Stimulated activated CD8-positive, alpha-beta memory T cell treated with anti-CD3 and anti-CD28 coated beads, Interleukin-12 subunit alpha, Interleukin-12 subunit beta, amount 100 ng/mL, for 1 hour (primary cell): ENCODE measurements around the gene RHO.
"Not testable (repeated sequence)": the region's sequence is repeated elsewhere in the genome, so short reads cannot be mapped to it uniquely, and the experiment has no call there.

ENCODE experiments used
- DNase-seq: peaks from one replicate; pipeline ENCODE4 v3.0.0-alpha.2; 2020; ENCODE audit warnings: low read depth

Gene RHO

DNA sequence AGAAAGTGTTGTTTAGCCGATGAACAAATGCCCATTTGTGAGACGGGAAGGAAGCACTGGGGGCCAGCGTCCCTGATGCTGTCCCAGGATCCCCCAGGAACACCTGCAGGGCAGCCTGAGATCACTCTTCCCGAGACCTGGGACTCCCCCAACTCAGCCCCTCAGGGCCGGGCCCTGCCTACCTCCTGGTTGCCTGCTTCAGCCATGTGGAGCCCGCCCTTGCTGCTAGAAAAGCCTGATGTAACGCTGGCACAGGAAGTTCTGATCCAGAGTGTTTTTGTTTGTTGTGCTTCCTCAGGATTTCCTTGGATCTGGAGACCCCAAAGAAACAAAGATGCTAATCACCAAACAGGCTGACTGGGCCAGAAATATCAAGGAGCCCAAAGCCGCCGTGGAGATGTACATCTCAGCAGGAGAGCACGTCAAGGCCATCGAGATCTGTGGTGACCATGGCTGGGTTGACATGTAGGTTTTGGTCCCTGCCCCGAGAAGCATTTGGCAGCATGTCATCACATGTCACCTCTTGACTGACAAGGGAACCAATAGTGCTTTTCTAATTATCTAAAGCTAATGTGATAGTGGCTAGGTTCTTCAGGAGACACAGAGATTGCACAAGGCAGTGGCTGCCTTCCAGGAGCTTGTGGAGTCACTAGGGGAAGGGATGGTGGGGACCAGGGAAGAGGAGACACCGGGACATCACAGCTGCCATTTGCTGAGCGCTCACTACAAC is 28.7 kb upstream of the RHO start:
- not testable (repeated sequence) for DNase-seq

DNA sequence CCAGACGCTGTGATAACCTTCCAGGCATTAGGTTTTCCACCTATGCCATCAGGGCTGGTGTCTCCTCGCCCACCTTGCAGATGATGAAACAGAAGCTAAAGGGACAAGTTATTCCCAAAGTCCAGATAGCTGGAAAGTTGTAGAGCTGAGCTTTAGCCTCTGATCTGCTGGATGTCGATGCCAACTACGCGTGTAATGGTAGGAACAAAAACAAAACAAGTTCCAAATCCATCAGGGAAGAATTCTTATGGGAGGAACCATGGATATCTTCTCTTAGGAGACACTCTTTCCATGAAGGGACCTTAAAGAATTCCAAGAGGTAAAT is 28.1 kb upstream of the RHO start:
- DNase-seq, result no peak

DNA sequence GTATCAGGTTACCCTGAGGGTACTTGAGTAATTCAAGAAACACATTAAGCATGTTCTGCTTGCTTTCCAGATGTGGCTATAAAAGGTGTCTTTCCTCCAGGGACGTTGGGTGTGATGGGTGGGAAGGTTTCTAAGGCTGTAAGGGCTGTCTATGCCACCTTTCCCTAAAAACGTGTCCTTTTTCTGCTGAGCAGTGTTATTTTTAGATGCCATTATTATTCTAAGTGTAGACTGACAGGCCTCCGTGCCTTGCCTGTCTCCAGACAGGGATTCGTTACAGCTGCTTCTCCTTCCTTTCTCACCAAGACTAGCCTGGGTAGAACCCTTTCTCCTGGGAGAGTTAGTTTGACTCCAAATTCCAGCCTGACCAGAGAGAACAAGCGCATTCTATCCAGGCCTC is 26.8 kb upstream of the RHO start:
- DNase-seq, result no peak

DNA sequence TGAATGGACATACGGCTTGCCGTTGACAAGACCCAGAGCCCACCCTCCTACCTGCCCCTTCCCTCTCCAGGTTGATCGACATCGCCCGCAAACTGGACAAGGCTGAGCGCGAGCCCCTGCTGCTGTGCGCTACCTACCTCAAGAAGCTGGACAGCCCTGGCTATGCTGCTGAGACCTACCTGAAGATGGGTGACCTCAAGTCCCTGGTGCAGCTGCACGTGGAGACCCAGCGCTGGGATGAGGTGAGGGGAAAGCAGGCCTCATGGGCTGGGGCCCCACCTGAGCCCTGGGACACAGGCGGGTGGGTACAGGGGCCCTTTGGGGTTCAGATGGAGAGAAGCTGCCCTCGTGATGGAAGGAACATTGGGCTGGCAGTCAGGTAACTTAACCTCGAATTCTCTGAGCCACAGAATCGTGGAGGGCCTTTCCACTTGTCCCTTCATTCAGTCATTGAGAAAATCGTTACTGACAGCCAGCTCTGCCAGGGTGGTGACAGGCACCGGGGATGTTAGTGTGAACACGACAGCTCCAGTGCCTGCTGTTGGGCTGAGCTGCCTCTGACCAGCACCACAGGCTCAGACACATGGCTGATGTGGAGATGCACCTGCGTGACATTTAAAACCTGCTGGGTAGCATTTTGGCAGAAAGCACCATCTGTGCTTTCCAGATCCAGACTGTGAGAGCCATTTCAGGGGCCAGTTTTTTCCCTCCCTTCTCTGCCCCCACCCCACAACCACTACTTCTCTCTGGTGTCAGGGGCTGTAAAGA is 25.6 kb upstream of the RHO start:
- DNase-seq, result no peak

DNA sequence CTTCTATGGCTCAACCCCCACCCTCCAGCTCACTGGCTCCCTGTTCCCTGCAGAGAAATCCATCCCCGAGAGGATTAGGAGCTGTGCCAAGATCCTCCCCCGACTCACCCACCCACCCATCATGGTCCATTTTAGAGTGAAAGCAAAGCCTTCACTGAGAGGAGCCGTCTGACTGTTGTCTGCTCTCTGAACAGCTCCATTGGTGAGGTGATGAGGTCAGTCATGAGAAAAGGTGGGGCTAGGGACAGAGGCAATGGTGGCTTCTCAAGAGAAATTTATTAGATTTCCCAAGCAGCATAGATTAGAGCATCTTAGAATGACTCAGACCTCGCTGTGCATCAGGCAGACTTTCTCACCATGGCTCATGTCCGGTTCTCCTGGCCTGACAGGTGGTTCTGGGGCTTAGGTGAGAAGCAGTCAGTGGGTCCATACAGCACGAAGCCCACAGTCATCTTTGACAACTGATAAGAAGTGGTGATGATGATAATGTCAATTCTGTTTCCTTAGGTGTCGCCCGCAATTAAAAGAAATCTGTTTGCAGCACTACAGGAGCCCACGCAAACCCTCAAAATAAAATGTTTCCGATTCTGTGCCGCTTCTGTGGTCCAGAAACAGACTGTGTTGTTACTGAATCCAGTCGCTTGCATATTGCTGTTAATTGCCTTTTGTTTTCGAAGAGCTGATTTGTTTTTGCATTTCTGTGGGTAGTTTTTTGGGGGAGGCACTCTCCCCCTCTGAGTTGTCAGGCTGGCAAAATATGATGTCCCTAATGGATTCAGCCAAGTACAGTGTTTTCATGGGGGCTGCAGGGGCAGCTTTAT is 24.8 kb upstream of the RHO start:
- DNase-seq, result no peak

DNA sequence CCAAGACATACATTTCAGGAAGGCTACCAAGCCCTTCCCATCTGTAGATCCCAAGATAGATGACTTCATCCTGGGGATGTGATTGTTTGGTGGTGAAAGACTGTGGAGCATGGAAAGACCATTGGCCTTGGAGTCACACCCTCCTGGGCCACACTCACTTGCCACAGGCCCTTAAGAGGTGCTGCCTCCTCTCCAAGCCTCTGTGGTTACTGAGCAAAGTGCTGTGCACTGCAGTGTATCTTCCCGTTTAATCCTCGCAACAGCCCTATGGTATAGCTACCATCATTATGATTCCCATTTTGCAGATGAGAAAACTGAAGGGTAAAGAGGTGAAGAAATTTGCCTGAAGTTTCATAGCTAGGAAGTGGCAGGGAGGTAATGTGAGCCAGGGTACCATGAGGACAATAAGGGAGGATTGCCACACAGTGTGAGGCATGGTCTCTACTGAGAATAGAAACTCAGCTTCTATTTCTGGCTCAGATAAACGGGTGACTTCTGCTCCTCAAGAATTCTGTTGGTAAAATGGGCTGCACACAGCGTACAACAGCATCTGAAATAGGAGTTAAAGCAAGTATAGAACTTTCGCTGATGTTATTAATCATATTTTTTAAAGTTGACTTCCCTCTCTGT is 23.9 kb upstream of the RHO start:
- DNase-seq, result no peak

DNA sequence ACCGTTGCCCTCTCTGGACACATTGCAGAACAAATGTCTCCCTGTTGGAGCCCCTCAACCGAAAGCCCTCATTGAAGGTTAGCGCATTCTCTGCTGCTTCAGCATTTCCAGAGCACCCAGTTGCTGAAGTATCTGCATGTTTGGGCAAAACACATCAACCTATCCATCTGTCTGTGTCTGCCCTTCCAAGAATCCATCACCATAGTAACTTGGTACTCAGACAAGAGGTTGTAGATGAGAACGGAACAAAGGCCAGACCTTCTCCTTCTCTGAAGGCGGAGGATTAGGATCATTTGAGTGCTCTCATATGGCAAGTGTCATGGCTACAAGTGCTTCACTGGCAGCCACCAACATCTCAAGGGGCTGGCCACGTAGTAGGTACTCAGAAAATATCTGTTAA is 23.1 kb upstream of the RHO start:
- DNase-seq, result no peak

DNA sequence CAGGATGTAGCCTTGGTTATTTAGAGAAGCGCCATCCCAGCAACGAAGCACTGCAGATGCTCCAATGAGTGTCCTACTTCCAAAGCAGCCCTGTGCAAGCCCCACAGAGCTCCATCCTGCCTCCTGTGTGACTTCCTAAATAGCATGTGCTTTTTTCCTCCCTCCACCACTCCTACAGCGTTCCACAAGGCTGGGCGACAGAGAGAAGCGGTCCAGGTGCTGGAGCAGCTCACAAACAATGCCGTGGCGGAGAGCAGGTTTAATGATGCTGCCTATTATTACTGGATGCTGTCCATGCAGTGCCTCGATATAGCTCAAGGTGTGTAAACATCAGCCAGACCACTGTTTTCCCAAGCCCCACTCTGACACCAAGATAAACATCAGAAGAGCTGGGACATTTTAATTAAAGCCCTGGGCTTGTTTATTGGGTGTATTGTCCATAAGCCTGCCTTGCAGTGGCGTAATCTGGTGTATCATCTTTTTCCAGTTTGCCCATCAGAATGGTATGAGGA is 22.2 kb upstream of the RHO start:
- DNase-seq, result no peak

DNA sequence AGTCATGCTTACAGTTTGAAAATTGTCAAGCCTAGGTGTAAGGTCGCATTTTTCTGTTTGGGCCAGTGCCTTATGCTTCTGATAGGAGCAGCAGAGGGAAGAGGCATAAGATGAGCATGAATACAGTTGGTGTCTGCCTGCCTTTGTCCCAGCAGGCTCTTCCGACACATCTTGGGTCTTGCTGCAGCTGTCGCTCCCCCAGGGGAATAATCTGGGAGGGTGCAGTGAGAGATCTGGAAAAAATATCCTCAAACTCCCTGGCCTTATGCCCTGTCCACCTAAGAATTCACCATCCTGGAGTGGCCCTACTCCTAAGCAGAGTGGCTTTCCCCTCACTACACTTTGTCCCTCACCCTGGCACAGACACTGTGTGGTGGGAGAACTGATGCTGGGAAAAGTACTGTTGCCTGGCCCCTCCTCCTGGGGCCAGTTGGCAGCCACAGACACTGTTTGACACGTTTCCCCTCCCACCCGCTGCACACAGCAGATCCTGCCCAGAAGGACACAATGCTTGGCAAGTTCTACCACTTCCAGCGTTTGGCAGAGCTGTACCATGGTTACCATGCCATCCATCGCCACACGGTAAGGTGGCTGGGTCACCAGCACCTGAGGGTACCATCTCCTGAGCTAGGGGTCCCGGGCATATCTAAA is 21.1 kb upstream of the RHO start:
- no peak for DNase-seq

DNA sequence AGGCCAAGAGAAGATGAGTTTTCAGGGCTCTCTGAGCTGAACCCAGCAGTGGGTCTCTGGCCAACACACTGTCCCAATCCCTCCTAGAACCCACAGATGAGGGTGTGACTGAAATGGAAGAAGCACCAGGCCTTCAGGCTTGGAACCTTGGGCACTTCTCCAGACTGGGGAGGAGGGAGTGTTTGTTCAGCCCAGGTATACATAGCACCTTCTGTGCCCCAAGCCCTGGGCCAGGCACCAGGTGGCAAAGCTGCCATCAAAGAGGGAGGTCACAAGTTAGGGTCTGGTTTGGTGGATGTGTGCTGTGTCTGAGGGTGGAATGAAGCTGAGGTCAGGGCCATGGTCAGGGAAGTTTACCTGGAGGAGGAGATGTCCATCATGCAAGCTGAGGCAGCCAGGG is 15.8 kb upstream of the RHO start:
- DNase-seq, result no peak

DNA sequence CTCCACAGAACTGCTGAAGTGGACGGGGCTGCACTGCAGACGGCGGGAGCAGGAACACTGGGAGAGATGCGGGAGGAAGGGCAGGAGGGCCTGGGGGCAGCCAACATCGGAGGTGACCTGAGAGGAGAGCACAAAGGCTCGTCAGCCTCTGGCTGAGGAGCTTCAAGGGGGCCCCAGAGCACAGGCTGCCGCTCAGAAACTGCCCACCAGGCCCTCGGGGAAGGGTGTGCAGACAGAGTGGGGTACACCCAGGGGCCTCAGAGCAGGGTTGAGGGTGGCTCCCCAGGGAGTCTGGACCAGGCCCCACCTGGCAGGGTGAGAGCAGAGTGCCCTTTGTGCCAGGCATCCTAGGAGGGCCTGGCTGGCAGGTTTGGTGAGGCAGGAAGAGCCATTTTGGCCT is 14.7 kb upstream of the RHO start:
- DNase-seq, result no peak

DNA sequence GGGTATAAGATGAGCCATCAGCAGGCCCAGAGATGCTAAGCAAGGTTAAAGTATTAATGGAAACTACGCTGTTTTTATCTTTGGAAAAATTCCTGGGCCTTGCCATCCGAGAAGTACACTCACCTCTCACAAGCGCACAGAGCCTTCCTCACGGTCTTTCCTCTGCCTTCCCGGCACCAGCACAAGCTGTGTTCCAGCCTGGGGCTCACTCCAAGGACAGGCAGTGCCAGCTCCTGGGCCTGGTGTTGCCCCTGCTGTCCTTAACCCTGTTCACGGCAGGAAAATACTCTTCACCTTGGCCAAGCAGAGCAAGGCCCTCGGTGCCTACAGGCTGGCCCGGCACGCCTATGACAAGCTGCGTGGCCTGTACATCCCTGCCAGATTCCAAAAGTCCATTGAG is 14.3 kb upstream of the RHO start:
- no peak for DNase-seq

DNA sequence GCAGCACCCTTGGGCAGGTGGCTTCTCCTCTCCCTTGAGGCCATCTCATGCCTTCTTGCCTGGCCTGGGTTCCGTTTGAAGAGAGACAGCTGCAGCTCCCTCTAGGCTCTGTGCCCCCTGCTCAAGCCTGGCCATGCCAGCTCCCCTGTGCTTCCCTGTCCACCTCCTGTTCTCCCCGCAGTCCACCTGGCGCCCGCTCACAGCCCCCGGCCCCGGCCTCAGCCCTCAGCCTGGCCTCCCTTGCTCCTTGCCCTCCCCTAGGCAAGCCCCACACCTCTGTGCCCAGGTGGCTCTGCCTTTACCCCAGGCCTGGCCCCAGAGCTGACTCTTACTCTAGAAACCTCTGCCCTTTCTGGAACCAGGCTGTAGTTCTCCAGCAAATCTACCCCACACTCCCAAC is 13.9 kb upstream of the RHO start:
- no peak for DNase-seq

DNA sequence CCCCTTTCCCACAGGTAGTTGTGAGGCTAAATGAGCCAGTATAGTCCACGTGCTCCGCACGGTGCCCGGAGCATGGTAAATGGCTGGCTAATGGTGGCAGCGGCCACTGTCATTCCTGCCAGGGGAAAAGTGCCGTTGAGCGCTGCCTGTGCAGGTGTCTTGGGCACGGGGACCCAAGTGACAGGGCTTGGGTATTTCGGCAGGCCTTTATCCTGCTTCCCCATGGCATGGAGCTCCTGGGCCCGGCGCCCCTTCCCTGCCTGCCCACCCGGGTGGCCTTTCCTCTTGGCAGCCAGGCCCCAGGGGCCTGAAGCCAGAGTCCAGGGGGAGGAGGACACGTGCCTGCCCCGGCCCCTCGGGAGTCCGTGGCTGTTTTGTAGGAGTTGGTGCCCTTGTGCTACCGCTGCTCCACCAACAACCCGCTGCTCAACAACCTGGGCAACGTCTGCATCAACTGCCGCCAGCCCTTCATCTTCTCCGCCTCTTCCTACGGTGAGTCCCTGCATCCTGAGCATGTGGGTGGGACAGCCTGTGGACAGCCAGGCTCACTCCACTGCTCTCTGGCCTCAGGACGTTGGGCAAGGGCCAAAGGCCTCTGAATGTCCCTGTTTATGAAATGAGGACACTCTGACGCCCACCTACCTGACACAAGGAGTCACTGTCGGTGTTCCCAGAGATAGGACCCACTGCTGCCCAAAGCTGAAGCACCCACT is 13.2 kb upstream of the RHO start:
- DNase-seq, result not testable (repeated sequence)

DNA sequence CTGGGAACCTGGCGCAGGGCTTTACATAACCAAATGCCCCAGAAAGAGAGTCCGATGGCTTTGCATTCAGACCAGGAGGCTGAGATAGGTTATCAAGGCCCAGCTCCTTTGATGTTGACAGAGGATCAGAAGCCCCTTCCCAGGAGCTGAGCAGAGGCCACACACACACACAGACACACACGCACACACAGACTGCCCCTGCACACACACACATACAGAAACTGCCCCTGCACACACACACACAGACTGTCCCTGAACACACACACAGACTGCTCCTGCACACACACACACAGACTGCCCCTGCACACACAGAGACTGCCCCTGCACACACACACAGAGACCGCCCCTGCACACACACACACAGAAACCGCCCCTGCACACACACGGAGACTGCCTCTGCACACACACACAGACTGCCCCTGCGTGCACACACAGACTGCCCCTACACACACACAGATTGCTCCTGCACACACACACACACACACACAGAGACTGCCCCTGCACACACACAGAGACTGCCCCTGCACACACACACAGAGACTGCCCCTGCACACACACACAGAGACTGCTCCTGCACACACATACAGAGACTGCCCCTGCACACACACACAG is 12.5 kb upstream of the RHO start:
- DNase-seq, result not testable (repeated sequence)

DNA sequence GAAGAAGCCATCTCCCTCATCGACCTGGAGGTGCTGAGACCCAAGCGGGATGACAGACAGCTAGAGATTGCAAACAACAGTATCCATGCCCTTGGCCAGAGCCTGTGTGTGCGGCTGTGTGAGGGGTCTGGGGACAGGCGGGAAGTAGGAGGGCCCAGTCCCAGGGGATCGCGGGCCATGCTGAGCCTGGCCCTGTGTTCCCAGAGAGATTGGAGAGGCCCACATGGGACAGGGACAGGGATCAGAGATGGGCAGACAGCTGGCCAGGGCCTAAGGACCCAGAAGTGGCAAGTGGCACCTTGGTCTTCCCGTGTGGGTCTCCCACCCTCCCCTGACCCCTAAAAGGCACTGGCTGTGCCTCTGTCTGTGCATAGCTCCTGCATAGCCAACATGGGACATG is 10.9 kb upstream of the RHO start:
- no peak for DNase-seq

DNA sequence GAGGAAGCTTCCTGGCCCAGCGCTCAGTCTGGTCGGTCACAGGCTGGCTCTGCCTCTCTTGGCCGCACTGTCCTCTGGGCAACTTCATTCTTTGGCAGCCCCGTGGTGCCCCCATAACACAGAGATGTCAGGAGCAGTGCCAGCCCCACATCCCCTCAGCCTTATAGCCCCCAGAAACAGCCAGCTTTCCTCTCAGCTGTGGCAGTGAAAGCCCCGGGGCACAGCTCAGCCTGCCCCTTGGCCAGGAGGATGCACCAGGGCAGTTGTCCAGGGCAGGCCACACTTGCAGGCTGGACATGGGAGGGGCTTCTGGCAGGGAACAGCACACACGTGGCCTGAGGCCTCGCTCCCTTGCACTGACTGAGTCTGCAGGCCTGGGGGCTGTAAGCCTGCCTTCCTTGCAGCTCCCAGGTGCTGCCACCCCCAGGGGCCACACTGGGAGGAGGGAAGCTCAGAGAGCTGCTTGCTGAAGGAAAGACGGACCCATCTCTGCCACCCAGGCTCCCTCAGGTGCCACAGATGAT is 10.3 kb upstream of the RHO start:
- DNase-seq, result no peak

DNA sequence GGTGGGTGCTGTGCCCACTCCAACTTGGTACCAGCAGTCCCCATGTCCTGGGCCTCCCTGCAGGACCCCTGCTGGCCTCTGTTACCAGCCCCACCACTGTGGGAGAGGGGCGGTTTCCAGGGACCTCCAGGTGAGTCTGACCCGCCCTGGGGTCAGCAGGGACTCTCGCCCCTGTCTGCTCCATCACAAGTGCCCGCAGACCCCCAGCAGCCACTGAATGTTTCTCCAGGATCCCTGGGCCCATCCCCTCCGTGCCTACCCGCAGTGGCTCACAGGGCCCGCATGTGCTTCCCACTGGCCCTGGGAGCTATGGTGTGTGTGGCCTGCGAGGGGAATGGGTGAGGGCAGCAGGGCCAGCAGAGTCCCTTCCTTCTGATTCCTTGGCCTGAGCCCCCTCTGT is 9.9 kb upstream of the RHO start:
- no peak for DNase-seq

DNA sequence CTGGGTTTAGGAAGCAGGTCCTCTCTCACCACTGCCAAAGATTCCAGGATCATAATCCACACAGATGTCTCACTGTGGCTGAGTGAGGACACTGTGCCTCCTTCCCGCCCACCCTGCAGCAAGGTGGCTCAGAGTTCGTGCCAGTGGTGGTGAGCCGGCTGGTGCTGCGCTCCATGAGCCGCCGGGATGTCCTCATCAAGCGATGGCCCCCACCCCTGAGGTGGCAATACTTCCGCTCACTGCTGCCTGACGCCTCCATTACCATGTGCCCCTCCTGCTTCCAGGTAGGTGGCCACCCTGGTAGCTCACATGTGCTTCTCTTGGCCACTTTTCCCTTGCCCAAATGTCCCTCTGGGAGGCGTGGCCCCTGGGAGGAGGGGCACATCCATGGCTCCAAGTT is 9.0 kb upstream of the RHO start:
- DNase-seq, result no peak

DNA sequence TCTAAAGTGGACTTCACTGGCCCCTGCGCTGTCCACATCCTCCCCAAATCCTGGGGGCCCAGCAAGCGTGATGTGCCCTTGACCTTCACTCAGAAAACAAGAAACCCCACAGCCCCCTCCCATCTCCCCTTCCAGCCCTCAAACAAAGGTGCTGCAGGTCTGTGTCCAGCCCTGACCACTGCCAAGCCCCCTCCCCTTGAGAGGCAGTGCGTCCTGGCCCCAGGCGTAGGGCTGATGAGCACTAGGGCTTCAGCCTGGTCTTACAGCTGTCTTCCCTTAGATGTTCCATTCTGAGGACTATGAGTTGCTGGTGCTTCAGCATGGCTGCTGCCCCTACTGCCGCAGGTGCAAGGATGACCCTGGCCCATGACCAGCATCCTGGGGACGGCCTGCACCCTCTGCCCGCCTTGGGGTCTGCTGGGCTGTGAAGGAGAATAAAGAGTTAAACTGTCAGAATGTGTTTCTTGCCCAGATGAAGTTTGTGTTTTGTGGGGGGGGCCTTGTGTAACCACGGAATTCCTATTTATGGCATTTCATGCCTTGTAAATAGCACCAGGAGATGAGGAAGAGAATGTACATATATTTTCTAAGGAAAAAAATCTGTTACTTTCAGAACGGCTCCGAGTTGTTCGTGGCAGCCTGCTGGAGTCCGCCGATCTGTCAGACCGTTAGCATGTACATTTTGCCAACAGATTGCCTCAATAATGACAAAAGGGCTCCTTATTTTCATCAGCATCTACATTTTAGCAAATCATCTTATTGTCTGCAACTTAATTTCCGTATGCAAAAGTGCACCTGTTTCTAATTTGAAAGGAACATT is 8.3 kb upstream of the RHO start:
- DNase-seq, result no peak
